Cortex of kidney (tissue), 1 donor: ENCODE results near the gene MOB3A.

Experiments used
- DNase-seq: peaks from one replicate; lab custom pipeline; 2025; lab: John Stamatoyannopoulos, UW

The MOB3A gene

DNA sequence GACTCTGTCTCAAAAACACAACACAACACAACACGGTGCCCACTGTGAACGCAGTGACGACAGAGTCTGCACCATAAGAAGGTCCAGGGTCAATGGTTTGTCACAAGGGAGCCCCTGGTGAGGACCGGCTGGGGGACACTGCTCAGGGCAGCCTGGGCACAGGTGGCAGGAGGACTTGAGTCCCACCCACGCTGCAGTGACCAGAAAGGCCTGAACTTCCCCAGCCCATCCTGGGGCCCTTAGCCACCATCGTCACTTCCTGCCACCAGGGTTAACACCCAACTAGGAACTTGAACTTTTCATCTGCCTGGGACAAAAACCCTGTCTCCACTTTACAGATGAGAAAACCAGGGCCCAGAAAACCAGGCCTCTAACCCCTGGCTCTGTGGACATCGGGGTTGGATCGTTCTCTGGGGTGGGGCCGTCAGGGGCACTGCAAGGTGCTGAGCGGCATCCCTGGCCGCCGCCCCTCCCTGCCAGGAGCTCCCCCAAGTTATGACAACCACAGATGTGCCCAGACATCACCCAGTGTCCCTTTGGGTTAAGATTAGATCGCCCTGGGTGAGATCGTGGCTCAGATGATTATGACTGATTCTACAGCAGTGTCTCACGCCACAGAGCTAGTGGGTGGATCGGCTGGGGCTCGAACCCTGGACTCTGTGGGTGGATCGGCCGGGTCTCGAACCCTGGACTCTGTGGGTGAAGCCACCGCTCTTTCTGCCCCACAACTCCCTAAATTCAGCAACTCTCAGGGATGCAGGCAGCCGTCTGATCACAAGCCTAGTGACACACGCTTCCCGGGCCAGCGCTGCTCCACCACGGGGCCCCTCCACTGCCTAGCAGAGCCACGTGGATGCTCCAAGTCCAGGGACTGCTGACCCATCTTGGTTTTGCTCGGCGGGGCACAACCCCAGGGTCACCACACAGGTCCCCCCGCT, 14.0 kb downstream of the MOB3A start:
- DNase-seq = no peak

- no peak for DNase-seq
Measured at GRCh38 chr19:2080336-2080988, 15.7 kb downstream of the MOB3A start.

- DNase-seq = no peak
Measured at GRCh38 chr19:2079865-2080301, 16.2 kb downstream of the MOB3A start.

- no peak for DNase-seq
Measured at GRCh38 chr19:2079076-2079864, 16.9 kb downstream of the MOB3A start.

- DNase-seq = no peak
Measured at GRCh38 chr19:2077833-2078619, 18.1 kb downstream of the MOB3A start.

DNA sequence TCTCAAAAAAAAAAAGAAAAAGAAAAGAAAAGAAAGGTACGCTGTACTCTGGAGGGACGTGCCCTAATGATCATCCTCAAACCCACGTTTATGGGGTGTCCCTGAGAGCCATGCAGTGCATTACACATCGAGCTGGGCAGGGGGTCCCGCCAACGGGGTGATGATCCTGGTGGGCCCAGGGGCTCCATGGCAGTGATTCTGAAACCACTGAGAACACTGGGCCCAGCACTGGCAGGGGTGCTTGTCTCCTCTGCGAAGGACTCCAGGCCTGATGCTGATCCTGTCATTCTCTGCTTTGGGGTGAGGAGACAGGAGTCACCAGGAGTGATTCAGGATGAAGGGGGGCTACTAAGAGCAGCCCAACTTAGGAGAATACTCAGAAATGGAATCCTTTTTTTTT, 18.7 kb downstream of the MOB3A start:
- no peak for DNase-seq

- no peak for DNase-seq
Measured at GRCh38 chr19:2076526-2076944, 19.6 kb downstream of the MOB3A start.

- no peak for DNase-seq
Measured at GRCh38 chr19:2072757-2073551, 23.2 kb downstream of the MOB3A start.

DNA sequence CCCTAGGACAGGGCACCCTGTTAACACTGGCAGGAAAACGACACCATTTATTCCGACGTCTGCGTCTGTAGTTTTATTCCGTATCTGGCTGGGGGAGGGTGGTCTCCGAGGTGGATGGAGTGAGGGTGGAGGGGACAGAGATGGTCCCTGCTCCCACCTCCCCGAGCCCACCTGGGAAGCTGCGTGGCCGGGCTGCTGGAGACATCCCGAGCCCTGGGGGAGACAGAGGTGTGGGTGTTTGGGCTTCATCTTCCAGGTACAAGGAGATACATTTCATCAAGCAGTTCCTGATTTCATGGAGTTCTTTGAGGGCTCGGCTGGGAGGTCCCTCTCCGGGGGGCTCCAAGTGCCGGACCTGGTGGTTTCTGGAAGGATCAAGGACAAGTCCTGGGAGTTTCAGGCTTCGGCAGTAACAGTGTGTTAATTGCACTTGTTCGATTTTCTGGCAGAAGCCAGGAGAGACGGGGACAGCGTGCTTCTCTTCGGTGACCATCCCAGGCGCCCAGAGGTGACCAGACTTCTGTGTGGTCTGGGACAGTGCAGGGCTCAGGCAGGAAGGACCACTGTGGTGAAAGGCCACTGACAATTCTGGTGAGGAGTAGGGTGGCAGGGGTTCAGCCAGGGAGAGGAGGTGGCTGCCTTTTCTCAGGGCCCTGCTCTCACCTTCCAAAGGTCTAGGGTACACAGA, 25.0 kb downstream of the MOB3A start:
- DNase-seq = no peak

- DNase-seq = no peak
Measured at GRCh38 chr19:2070436-2070827, 25.7 kb downstream of the MOB3A start.

DNA sequence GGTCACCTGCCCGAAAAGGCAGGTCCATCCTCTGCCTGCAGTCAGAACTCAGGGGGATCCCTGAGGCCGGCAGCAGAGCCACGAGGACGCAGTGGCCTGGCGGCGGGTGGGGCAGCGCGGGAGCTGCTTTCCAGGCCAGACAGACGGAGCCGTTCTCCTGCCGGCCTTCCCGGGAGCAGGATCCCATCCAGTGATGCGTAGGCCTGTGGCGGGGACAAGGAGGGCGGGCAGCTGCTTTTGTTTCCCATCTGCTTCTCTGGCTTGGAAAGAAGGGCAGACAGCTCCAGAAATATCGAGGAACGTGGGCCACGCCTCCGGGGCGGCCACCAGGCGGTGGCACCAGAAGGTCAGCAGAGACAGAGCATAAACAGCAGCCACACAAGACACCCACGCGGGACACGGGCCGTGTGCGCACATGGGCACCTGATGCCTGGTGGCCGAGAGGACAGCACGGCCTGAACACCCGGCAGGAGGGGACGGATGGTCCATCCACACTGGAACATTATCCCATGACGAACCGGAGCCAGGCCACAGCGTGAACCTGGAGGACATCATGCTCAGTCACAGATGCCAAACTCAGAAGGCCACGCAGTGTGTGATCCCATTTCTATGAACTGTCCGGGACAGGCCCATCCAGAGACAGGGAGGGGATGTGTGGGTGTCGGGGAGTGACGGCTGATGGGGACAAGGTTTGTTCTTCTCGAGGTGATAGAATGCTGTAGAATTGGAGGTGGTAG, 31.2 kb downstream of the MOB3A start:
- no peak for DNase-seq

- no peak for DNase-seq
Measured at GRCh38 chr19:2064395-2064787, 31.7 kb downstream of the MOB3A start.

DNA sequence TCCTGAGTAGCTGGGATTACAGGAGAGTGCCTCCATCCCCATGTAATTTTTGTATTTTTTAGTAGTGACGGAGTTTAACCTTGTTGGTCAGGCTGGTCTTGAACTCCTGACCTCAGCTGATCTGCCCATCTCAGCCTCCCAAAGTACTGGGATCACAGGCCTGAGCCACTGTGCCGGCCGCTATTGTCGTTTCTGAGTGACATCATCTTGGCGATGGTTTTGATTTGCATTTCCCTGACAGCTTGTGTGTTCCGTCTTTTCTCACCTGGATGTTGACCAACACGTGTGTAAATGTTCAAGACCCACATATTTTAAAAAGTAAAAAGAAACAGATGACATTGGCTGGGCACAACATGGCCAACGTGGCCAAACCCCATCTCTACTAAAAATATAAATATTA, 32.3 kb downstream of the MOB3A start:
- DNase-seq = no peak

DNA sequence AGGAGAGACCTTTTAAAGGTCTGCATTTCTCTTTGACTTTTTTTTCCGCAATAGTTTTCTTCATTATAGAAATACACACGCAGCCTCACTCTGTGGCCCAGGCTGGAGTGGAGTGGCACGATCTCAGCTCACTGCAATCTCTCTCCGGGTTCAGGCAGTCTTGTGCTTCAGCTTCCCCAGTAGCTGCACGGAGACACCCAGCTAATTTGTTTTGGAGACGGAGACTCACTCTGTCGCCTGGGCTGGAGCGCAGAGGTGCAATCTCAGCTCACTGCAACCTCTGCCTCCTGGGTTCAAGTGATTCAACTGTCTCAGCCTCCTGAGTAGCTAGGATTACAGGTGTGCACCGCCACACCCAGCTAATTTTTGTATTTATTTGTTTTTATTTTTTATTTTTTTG, 33.4 kb downstream of the MOB3A start:
- no peak for DNase-seq

GRCh38 chr19:2062389-2062729, 33.8 kb downstream of the MOB3A start:
- DNase-seq = no peak

- no peak for DNase-seq
Measured at GRCh38 chr19:2061495-2062388, 34.4 kb downstream of the MOB3A start.

DNA sequence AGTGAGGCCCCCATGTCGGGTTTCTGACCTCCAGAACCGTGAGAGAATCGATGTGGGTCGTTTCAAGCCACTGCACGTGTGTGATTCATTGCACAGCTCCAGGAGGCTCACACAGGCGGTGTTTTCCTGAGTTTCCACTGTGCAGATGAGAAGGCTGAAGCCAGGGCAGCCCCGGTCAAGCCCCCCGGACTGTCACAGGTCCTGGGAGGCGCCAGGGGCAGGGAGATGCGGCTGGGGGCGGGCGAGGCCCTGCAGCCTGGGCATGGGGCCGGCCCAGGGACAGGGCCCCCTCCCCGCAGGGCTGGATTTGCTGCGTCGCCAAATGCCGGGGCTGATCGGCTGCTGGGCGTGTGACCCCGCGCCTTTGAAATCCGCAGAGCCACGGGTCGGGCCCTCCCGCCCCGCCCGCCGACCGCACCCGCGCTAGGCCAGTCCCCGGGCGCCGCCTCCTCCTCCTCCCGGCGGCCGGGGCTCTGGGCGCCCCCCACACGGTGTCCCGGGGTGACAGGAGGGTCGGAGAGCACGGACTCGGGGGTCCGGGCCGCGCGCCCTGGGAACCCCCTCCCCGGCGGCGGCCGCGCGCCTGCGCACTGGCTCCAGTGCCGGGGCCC, 35.1 kb downstream of the MOB3A start:
- DNase-seq = no peak
